ENCODE results near the gene CNOT8. TPM values are rescaled to one million over a fixed set of nuclear protein-coding genes. Genes with fewer than 3 reads are reported as not detected.
"Not testable (repeated sequence)": the region's sequence is repeated elsewhere in the genome, so short reads cannot be mapped to it uniquely, and the experiment has no call there.

The CNOT8 gene
- total and polyA plus RNA-seq, 7 donors: 14.2 to 33.9 (median 17.0) TPM

DNA sequence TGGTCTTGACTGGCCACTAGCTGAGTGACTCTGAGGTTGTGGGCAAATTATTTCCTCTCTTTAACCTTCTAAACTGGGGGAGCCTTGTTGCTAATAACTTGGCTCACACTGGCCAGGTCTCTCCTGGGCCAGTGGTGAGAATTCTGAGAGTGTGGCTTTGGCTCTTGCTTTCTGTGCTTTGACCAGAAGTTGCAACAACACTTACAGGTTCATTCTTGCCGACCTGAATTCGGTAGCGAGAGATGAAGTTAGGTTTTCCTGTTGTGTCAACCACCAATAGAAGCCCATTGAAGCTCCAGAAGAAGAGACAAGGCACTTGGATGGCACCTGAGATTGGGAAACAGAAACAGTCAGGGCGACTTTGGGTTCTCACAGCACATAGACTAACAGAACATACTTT lies 27.8 kb upstream of the CNOT8 start:
- Histone ChIP-seq H3K27me3 (ENCODE audit: insufficient read depth in 3 of 3, low read length in 2 of 3) (no peaks in the 10 kb centered on the region), H3K27ac (no peak overlapping the region), H3K4me3 (no peak overlapping the region), H3K4me1 (peaks cover 9% of the 10 kb centered on the region), H3K9me3 (no peaks in the 10 kb centered on the region), H3K36me3 (ENCODE audit: insufficient read depth in 1 of 2, low read depth in 1 of 2) (peaks cover 0 to 63% of the 10 kb centered on the region in 2 donors)
- 92 to 94% (median 92%) methylated on average over 4 of the region's 4 CpGs for WGBS, 3 donors
- intact Hi-C loops (cut with DNase I): no loop called here
- TF ChIP-seq, protein P1, sequence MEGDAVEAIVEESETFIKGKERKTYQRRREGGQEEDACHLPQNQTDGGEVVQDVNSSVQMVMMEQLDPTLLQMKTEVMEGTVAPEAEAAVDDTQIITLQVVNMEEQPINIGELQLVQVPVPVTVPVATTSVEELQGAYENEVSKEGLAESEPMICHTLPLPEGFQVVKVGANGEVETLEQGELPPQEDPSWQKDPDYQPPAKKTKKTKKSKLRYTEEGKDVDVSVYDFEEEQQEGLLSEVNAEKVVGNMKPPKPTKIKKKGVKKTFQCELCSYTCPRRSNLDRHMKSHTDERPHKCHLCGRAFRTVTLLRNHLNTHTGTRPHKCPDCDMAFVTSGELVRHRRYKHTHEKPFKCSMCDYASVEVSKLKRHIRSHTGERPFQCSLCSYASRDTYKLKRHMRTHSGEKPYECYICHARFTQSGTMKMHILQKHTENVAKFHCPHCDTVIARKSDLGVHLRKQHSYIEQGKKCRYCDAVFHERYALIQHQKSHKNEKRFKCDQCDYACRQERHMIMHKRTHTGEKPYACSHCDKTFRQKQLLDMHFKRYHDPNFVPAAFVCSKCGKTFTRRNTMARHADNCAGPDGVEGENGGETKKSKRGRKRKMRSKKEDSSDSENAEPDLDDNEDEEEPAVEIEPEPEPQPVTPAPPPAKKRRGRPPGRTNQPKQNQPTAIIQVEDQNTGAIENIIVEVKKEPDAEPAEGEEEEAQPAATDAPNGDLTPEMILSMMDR (IDR thresholded peaks at IDR 0.05): no peak
- no peak for ATAC-seq
- no peak for DNase-seq

DNA sequence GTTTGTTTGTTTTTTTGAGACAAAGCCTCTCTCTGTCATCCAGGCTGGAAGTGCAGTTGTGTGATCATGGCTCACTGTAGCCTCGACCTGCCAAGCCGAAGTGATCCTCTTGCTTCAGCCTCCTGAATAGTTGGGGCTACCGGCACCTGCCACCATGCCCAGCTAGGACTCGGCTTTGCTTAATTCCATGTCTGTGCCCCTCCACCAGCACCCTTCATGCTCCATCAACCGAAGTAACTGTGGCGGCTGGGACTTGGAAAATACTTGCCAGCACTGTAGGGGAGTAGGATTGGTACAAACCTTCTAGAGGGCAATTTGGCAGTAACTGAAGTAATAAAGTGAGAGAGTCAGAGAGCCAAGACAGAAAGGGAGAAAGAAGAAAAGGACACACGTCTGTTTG lies 27.0 kb upstream of the CNOT8 start:
- TF ChIP-seq, protein P1 (IDR thresholded peaks at IDR 0.05): no peak
- no peaks in the 10 kb centered on the region for H3K27me3 ChIP-seq (ENCODE audit: insufficient read depth in 3 of 3, low read length in 2 of 3)
- DNase-seq (no peak), ATAC-seq (no peak)
- H3K36me3 ChIP-seq (ENCODE audit: insufficient read depth in 1 of 2, low read depth in 1 of 2): peaks cover 0 to 62% of the 10 kb centered on the region in 2 donors
- intact Hi-C loops (cut with DNase I): no loop called here
- no peak overlapping the region for H3K27ac ChIP-seq
- H3K4me3 ChIP-seq: no peak overlapping the region
- no peaks in the 10 kb centered on the region for H3K9me3 ChIP-seq
- 84 to 91% (median 85%) methylated on average over 7 of the region's 7 CpGs for WGBS, 3 donors
- peaks cover 9% of the 10 kb centered on the region for H3K4me1 ChIP-seq

DNA sequence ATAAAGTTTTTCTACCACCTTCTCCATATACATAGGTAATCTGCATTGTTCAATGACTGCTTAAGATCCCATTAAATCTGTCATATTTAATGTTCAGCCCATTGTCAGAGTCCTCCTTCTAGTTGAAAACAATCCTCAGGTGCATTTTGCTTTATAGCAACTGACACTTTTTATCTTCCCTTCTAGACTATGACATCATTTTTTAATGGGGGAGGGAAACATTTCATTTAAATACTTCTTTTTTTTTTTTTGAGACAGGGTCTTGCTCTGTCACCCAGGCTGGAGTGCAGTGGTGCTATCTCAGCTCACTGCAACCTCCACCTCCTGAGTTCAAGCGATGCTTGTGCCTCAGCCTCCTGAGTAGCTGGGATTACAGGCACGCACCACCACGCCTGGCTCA lies 25.6 kb upstream of the CNOT8 start:
- 98 to 99% (median 99%) methylated on average over 3 of the region's 3 CpGs for WGBS, 3 donors
- H3K27me3 ChIP-seq (ENCODE audit: insufficient read depth in 3 of 3, low read length in 2 of 3); H3K4me3 ChIP-seq; intact Hi-C loops (cut with DNase I); DNase-seq; ATAC-seq; H3K27ac ChIP-seq; H3K9me3 ChIP-seq; H3K4me1 ChIP-seq: not testable (repeated sequence)
- H3K36me3 ChIP-seq (ENCODE audit: insufficient read depth in 1 of 2, low read depth in 1 of 2): peaks cover 0 to 60% of the 10 kb centered on the region in 2 donors

DNA sequence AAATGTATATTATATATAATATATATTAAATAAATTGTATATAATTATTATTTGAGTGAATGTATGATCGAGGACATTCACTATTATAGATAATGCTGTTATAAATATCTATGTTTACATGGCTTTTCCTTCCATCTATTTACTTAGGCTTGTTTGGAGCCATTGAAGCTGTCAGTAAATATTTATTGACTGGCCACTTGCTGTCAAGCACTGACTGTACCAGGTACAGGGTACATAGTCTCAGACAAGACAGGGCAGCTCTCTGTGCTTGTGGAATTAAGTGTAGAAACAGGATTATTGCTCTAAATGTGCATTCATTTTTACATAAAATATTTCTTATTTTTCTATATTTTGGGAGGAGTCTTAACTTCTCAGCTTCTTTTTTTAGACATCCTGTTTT lies 24.4 kb upstream of the CNOT8 start:
- H3K9me3 ChIP-seq: no peaks in the 10 kb centered on the region
- H3K36me3 ChIP-seq (ENCODE audit: insufficient read depth in 1 of 2, low read depth in 1 of 2): peaks cover 0 to 58% of the 10 kb centered on the region in 2 donors
- TF ChIP-seq, protein P1 (IDR thresholded peaks at IDR 0.05): no peak
- no peaks in the 10 kb centered on the region for H3K27me3 ChIP-seq (ENCODE audit: insufficient read depth in 3 of 3, low read length in 2 of 3)
- intact Hi-C loops (cut with DNase I): no loop called here
- H3K27ac ChIP-seq: no peak overlapping the region
- peaks cover 9% of the 10 kb centered on the region for H3K4me1 ChIP-seq
- no peak for ATAC-seq
- DNase-seq: no peak
- WGBS, 3 donors: 84 to 100% (median 100%) methylated on average over 1 of the region's 1 CpG
- no peak overlapping the region for H3K4me3 ChIP-seq

DNA sequence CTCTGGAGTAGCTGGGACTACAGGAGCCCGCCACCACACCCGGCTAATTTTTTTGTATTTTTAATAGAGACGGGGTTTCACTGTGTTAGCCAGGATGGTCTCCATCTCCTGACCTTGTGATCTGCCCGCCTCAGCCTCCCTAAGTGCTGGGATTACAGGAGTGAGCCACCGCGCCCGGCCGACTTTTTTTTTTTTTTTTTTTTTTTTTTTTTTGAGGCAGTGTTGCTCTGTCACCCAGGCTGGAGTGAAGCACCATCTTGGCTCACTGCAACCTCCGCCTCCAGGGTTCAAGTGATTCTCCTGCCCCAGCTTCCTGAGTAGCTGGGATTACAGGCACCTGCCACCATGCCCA lies 22.8 kb upstream of the CNOT8 start:
- Histone ChIP-seq H3K27ac (peak overlapping the region; percentile 3), H3K4me3 (peak overlapping the region; percentile 7), H3K36me3 (ENCODE audit: insufficient read depth in 1 of 2, low read depth in 1 of 2) (peaks cover 0 to 43% of the 10 kb centered on the region in 2 donors)
- WGBS, 3 donors: 59 to 74% (median 60%) methylated on average over 8 to 9 of the region's 9 CpGs
- H3K27me3 ChIP-seq (ENCODE audit: insufficient read depth in 3 of 3, low read length in 2 of 3); H3K4me1 ChIP-seq; intact Hi-C loops (cut with DNase I); DNase-seq; ATAC-seq; H3K9me3 ChIP-seq: not testable (repeated sequence)

DNA sequence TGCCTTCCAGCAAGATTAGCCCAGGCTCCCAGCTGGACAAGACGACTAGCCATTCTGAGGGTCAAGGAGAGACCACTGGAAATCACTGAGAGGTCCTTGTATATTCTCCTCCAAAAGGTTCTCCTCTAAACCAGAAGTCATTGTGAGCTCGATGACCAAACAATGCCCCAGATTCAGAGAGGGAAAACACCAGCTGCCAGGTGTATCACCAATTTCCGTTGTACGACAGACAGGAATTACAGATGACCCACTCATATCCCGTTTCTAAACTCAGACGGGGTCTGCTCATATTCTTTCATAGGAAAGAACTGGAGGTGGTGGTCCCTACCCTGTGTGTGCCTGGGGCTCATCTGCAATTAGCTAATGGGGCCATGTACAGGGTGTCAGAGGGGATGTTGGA lies 22.2 kb upstream of the CNOT8 start:
- Histone ChIP-seq H3K9me3 (no peaks in the 10 kb centered on the region), H3K36me3 (ENCODE audit: insufficient read depth in 1 of 2, low read depth in 1 of 2) (peaks cover 0 to 37% of the 10 kb centered on the region in 2 donors), H3K4me1 (peaks cover 9% of the 10 kb centered on the region), H3K4me3 (no peak overlapping the region), H3K27ac (peak overlapping the region; percentile 3), H3K27me3 (ENCODE audit: insufficient read depth in 3 of 3, low read length in 2 of 3) (no peaks in the 10 kb centered on the region)
- WGBS, 3 donors: 76 to 81% (median 77%) methylated on average over 6 of the region's 6 CpGs
- TF ChIP-seq, protein P1 (IDR thresholded peaks at IDR 0.05): no peak
- no peak for ATAC-seq
- intact Hi-C loops (cut with DNase I): no loop called here
- no peak for DNase-seq
